GM18907 (cell line): ENCODE measurements around the gene CBFA2T2.
"Not testable (repeated sequence)": the region's sequence is repeated elsewhere in the genome, so short reads cannot be mapped to it uniquely, and the experiment has no call there.

ENCODE experiments used
- ATAC-seq: cut with Tn5 transposase; IDR thresholded peaks from one replicate; pipeline ENCODE4 v1.9.1; 2021; ENCODE audit warnings: mild to moderate bottlenecking, moderate library complexity; ENCODE audit not compliant: unreplicated experiment

The CBFA2T2 gene

GRCh38 chr20:33501000-33501399, 11.1 kb downstream of the CBFA2T2 start:
- no peak for ATAC-seq

GRCh38 chr20:33503564-33503963, 13.7 kb downstream of the CBFA2T2 start:
- no peak for ATAC-seq

GRCh38 chr20:33506576-33506975, 16.7 kb downstream of the CBFA2T2 start:
- no peak for ATAC-seq

DNA sequence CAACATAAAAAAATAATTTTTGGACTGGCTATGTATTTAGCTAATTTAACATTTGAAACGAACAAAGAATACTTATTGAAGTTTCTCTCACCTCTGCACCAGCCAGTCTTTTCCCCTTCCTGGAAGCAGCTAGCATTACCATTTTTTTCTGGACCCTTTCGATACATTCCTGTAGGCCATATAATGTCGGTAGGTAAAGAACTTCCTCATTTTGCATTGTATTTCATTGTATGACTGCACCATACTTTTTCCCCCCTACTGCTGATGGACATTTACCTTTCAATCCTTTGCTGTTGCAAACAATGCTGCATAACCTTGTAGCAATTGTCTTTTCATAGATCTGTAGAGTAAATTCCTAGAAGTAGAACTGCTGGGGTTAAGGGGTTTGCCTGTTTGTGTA, 17.6 kb downstream of the CBFA2T2 start:
- no peak for ATAC-seq

DNA sequence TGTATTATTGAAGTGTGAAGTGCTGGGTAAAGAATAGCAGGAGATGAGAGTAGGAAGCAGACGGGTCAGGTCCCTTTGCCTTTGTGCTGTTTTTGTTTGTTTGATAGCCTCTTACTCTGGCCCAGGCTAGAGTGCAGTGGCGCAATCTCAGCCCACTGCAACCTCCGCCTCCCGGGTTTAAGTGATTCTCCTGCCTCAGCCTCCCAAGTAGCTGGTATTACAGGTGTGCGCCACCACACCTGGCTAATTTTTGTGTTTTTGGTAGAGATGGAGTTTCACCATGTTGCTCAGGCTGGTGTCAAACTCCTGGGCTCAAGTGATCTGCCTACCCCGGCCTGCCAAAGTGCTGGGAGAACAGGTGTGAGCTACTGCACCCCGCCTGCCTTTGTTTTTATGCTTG, 18.1 kb downstream of the CBFA2T2 start:
- not testable (repeated sequence) for ATAC-seq

DNA sequence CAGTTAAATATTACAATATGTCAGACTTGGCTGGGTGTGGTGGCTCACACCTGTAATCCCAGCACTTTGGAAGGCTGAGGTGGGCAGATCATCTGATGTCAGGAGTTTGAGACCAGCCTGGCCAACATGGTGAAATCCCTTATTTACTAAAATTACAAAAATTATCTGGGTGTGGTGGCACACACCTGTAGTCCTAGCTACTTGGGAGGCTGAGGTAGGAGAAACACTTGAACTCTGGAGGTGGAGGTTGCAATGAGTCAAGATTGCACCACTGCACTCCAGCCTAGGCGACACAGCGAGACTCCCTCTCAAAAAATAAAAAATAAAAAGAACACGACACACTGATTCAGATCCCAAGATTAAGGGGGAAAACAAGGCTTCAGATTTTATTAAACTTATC, 19.2 kb downstream of the CBFA2T2 start:
- not testable (repeated sequence) for ATAC-seq

DNA sequence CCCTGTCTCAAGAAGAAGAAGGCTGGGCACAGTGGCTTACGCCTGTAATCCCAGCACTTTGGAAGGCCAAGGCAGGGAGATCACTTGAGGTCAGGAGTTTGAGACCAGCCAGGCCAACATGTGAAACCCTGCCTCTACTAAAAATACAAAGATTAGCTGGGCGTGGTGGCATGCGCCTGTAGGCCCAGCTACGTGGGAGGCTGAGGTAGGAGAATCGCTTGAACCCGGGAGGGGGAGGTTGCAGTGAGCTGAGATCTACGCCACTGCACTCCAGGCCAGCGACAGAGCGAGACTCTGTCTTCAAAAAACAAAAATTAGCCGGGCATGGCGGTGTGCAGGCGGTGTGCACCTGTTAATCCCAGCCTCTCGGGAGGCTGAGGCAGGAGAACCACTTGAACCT, 22.0 kb downstream of the CBFA2T2 start:
- ATAC-seq = not testable (repeated sequence)

- ATAC-seq = no peak
Measured at GRCh38 chr20:33515569-33516216, 25.8 kb downstream of the CBFA2T2 start.

DNA sequence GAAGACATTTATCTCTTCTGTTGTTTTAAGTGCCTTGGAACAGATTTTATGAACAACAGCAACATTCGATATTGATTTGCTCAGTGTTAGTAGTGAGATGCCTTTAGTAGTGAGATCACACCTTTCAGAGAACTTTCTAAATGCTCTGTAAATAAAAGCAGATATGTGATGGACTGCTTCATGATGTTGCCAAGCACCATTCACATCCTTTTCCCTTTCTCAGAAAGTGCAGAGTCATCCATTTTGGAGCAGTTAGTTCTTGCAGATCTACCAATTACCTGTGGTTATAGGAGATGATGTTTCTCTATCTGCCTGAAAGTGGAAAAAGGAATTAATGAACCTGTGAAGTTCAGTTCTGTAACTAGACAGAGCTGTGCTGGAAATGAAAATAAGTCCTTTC, 27.0 kb downstream of the CBFA2T2 start:
- ATAC-seq = no peak

GRCh38 chr20:33518071-33518470, 28.2 kb downstream of the CBFA2T2 start:
- no peak for ATAC-seq

DNA sequence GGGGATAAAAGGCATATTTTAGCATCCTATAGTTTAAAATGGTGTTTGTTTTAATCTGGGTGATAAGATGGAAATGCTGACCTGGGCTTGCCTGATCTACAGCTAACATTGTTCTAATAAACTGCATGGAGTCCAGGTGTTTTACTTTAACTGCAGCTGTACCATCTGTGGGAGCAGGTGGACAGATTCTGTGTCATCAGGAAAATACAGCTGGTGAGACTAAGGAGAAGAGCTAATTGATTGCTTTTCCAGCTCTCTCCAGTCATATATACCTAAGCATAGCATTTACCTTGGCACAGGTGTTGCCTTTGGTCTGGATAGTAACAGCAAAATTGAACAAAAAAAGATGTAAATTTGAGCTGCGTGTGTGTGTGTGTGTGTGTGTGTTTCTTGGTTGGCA, 31.6 kb downstream of the CBFA2T2 start:
- ATAC-seq = no peak

DNA sequence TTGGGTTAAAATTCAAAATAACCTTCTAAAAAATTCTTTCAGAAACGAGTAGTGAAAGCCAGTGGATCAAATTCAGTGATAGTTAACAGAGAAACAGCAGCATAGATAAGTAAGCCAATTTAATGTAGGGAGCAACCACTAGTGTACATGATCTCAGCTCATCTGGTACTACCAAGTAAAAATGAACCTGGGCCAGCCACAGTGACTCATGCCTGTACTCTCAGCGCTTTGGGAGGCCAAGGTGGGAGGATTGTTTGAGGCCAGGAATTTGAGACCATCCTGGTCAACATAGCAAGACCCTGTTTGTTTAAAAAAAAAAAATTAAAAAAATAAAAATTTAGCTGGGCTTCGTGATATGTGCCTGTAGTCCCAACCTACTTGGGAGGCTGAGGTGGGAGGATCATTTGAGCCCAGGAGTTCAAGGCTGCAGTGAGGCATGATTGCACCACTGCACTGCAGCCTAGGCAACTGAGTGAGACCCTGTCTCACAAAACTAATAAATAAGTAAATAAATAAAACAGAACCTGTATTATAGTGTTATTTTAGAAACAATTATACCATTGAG, 32.4 kb downstream of the CBFA2T2 start:
- ATAC-seq = no peak

GRCh38 chr20:33524261-33524660, 34.4 kb downstream of the CBFA2T2 start:
- ATAC-seq = no peak

DNA sequence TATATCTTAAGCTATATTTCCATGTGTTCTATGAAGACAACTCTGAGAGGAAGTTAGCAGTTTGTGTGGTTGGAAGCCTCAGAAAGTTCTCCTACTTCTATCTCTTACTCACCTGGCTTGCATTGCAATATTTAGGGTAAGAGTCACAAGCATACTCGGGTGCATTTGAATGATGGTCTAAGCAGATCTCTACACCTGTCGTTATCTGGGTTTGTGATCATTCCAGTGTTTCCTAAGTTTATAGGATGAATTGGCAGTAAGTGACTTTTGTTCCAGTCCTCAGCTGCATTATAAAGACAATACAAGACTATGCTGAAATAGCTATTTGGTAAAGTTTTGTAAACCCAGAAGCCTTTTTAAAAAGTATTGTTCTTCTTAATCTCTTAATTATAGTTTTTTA, 36.9 kb downstream of the CBFA2T2 start:
- ATAC-seq = no peak

DNA sequence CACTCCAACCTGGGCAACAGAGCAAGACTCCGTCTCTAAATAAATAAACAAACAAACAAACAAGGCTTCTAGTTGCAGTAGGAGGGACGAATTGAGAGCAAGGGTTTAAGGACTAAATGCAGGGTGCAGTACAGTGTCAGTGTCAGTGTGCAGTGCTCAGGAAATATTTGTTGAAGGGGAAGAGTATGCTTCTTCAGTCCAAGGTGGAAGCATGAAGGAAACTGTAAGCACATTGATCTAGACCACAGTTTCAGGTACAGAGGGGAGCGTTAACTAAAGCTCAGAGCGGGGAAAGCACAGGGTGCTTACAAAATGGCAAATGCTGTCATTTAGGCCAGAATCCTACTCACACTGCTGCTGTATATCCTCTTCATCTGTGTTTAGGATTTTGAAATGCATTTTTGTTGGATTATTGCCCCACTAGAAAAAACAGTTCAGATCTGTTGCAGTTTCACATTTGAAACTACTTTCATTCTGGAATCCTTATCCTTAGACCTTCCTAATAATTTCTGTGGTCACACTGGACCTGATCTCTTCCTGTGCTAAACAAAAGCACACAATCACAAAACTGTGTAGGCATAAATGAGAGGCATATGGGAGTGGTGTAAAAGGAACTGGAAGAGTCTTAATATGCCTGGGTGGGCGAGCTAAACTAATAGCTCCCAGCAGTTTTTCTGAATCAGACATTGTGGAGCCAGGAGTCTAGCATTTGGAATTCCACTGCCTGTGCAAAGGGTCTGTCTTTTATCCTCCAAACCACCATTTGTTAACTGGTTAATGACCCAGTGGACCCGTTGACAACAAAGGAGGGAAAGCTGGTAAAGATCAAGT, 41.4 kb downstream of the CBFA2T2 start:
- no peak for ATAC-seq

DNA sequence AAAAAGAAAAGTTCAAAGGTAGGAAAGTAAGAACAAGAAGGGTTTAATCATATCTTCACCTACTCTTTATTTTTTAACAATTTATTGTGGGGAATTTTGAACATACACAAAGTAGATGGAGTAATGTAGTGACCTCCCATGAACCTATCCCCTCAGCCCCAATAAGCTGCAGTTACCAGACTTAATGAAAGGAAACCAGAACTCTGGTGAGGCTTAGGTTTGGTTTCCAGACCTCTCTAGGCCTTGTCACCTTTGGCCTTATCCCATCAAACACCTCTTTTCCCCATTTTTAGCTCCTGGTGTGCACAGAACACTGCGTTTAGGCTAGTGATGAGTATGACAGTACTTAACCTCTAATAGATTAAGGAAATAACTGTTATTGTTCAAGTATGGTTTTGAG, 42.0 kb downstream of the CBFA2T2 start:
- no peak for ATAC-seq

- ATAC-seq = no peak
Measured at GRCh38 chr20:33532753-33533459, 43.0 kb downstream of the CBFA2T2 start.

GRCh38 chr20:33535717-33536116, 45.8 kb downstream of the CBFA2T2 start:
- ATAC-seq = not testable (repeated sequence)

DNA sequence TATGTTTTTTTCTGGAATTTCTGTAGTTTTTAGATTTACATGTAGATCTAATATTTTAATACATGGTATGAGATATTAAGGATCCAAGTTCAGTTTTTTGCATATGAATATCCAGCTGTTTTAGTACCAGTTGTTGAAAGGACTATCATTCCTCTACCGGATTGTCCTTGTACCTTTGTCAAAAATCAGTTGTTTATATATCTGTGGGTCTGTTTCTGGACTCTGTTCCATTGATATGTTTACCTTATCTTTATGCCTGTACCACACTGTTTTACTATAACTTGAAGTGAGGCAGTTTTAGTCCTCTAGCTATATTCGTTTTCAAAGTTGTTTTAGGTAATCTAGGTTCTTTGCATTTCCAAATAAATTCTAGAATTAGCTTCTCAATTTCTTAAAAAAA, 47.7 kb downstream of the CBFA2T2 start:
- ATAC-seq = no peak

DNA sequence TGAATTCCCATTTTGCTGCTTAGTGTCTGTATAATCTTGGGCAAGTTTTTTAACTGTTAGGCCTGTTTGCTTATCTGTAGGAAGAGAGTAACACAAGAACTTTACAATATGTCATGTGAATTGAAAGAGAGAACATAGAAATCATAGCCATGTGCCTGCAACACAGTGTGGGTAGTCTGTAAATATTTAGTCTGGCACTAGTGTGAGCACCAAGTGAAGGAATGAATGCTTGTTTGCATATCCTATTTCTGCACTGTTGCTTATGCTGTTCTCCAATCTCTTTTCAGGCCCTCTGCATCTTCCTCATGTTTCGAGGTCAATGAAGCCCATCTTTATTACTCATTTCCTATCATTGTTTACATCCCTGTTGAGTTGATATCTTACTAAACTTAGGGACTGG, 49.2 kb downstream of the CBFA2T2 start:
- ATAC-seq = no peak

DNA sequence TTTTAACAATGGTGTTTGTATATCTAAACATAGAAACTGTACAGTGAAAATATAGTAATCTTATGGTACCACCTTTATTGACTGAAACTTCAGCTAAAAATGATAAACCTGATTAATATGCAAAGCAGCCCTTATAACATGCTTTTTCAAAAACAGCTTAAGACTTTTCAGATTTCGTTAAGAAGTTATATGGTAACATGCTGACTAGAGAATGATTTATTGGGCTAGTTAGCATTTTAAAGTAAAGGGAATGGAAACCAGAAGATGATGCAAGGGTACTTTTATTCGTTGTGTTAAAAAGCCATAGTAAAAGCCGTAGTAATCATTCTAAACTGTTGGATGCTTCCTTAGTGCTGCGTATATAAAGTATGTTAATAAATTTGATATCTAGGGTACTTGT, 50.5 kb downstream of the CBFA2T2 start:
- no peak for ATAC-seq

- ATAC-seq = no peak
Measured at GRCh38 chr20:33541074-33541473, 51.2 kb downstream of the CBFA2T2 start.
